HepG2 (cell line): ENCODE measurements around the gene SFXN5. TPM values are rescaled to one million over a fixed set of nuclear protein-coding genes. Genes with fewer than 3 reads are reported as not detected.

ENCODE experiments used
- ATAC-seq: fragments of 200-7000 bp; cut with Tn5 transposase; 3 replicates; pipeline ENCODE4 v1.9.1; 2020; ENCODE audit warnings: mild to moderate bottlenecking, moderate library complexity
- BruUV-seq: library from RNA; stranded (reverse); fragments of 400-500 nt; replicated peaks from 2 replicates; lab custom pipeline; 2021; lab: Mats Ljungman, UMichigan
- CTCF ChIA-PET: fragments of 300-600 bp; formaldehyde crosslinking; extraction: SDS; loops from one replicate; lab custom pipeline; 2021; ENCODE audit warnings: low total read pairs, inconsistent platforms, low intra/inter-chr PET ratio; lab: Yijun Ruan, JAX
- POLR2A ChIA-PET: fragments of 350-600 bp; sonication (Branson Sonifier 250); formaldehyde crosslinking; loops from one replicate; lab custom pipeline; 2020; ENCODE audit warnings: antibody characterized with exemption, inconsistent platforms; lab: Yijun Ruan, JAX
- DNase-seq: peaks from one replicate; pipeline ENCODE4 v3.0.0-alpha.2; 2015; ENCODE audit warnings: low spot score
- FAIRE-seq: peaks from 3 replicates; lab custom pipeline; 2011; peaks lifted over from hg19 to GRCh38; lab: Jason Lieb, UNC
- H2AFZ ChIP-seq: one replicate; pipeline ENCODE4 v1.6.1; 2011; ENCODE audit warnings: low read length, inconsistent platforms
- H3K27ac ChIP-seq: fragments of 300-600 bp; 3 replicates; pipeline ENCODE4 v1.8.0; 2011; ENCODE audit warnings: mixed run types, mild to moderate bottlenecking, mixed read lengths, low read length, inconsistent platforms; ENCODE audit not compliant: insufficient read depth; ENCODE audit errors: extremely low read length
- H3K27me3 ChIP-seq, 2 experiments: fragments of 200-600 bp in 1 of 2; 2 replicates in 1 of 2; 3 replicates in 1 of 2; pipeline versions ENCODE4 v1.6.0 to v1.8.0; 2011; ENCODE audit warnings: low read length in 2 of 2, mild to moderate bottlenecking in 2 of 2, moderate library complexity in 2 of 2, inconsistent platforms in 1 of 2; ENCODE audit not compliant: insufficient read depth in 2 of 2, control insufficient read depth in 1 of 2
- H3K36me3 ChIP-seq, 2 experiments: fragments of 200-600 bp in 1 of 2; replicated peaks in 1 of 2; 2 replicates in 1 of 2; 3 replicates in 1 of 2; pipeline versions ENCODE4 v1.5.1 to v1.8.0; 2011; ENCODE audit warnings: low read length in 2 of 2, inconsistent platforms in 1 of 2; ENCODE audit not compliant: insufficient read depth in 2 of 2, control insufficient read depth in 1 of 2
- H3K4me1 ChIP-seq: 2 replicates; pipeline ENCODE4 v1.5.1; 2012; ENCODE audit warnings: low read length, inconsistent platforms; ENCODE audit not compliant: insufficient read depth
- H3K4me2 ChIP-seq: 2 replicates; pipeline ENCODE4 v1.6.0; 2011; ENCODE audit warnings: low read depth, low read length, inconsistent platforms
- H3K4me3 ChIP-seq, 3 experiments: fragments of 200-600 bp in 1 of 3; sonication (generic), shearing (Covaris generic) in 1 of 3; replicated peaks in 1 of 3; 2 replicates each; pipeline ENCODE4 v1.5.1; 2011 to 2016; ENCODE audit warnings: low read length in 3 of 3, inconsistent platforms in 2 of 3, low read depth in 2 of 3, mild to moderate bottlenecking in 2 of 3, control low read depth in 1 of 3, mixed read lengths in 1 of 3; ENCODE audit not compliant: insufficient read depth in 1 of 3
- H3K79me2 ChIP-seq: one replicate; pipeline ENCODE4 v1.6.1; 2011; ENCODE audit warnings: low read length, inconsistent platforms; ENCODE audit not compliant: insufficient read depth
- H3K9ac ChIP-seq: 2 replicates; pipeline ENCODE4 v1.6.0; 2011; ENCODE audit warnings: mild to moderate bottlenecking, low read depth, low read length, inconsistent platforms; ENCODE audit not compliant: insufficient read depth
- H3K9me3 ChIP-seq: 2 replicates; pipeline ENCODE4 v1.5.1; 2012; ENCODE audit warnings: mild to moderate bottlenecking, low read length
- H4K20me1 ChIP-seq: 2 replicates; pipeline ENCODE4 v1.6.0; 2011; ENCODE audit warnings: inconsistent platforms, mild to moderate bottlenecking, low read length, moderate library complexity; ENCODE audit not compliant: insufficient read depth
- BRCA1 ChIP-seq: sonication (generic); formaldehyde crosslinking; IDR thresholded peaks from 2 replicates; pipeline ENCODE4 v1.4.0; 2020; ENCODE audit warnings: missing genetic modification reagents
- MYPOP ChIP-seq: sonication (generic); formaldehyde crosslinking; IDR thresholded peaks from 2 replicates; pipeline ENCODE4 v1.8.1; 2023; ENCODE audit warnings: mild to moderate bottlenecking, moderate library complexity, missing genetic modification reagents
- NCOR1 ChIP-seq: fragments of 200-600 bp; sonication (generic); IDR thresholded peaks from 2 replicates; pipeline ENCODE4 v1.7.0; 2017; ENCODE audit warnings: antibody characterized with exemption, low read length, borderline replicate concordance
- RFX3 ChIP-seq: IDR thresholded peaks from 2 replicates; pipeline ENCODE4 v1.6.1; 2016; ENCODE audit warnings: missing biosample characterization, missing genetic modification reagents
- ZNF280B ChIP-seq: sonication (generic); formaldehyde crosslinking; IDR thresholded peaks from 2 replicates; pipeline ENCODE4 v1.5.0; 2020; ENCODE audit warnings: missing genetic modification reagents, mild to moderate bottlenecking, borderline replicate concordance
- WGBS: methylation state at CpG from one replicate; pipeline ENCODE4 v1.1.6; 2017; ENCODE audit warnings: low lambda C conversion rate; 5-methylcytosine and 5-hydroxymethylcytosine counted together
- in situ Hi-C: cut with HindIII; loops from 2 replicates; pipeline ENCODE4 v1.10.0; 2017; ENCODE audit warnings: low pct_unique_long_range_greater_than_20kb; ENCODE audit not compliant: extremely low pct_ligation_motif_present
- intact Hi-C: fragments of 100-400 bp; cut with micrococcal nuclease; formaldehyde crosslinking; loops from one replicate; pipeline ENCODE4 v1.10.0; 2022; ENCODE audit not compliant: unreplicated experiment
- polyA plus RNA-seq, 8 experiments: library from polyadenylated mRNA; depleted of rRNA in 3 of 8; stranded (reverse) in 7 of 8; unstranded in 1 of 8; fragments of >200 nt; fragmentation: Illumina TruSeq in 4 of 8; extraction: Trizol in 4 of 8; gene quantifications; 2 replicates each; pipeline versions ENCODE4 v1.2.1 to v1.2.3, GENCODE V29; 2011 to 2016; ENCODE audit warnings: low read depth in 4 of 8, missing spikeins in 1 of 8, mixed read lengths in 1 of 8; ENCODE audit not compliant: insufficient read depth in 1 of 8
- total RNA-seq, 5 experiments: library from RNA; depleted of rRNA; stranded (reverse); fragments of >200 nt; fragmentation: Illumina TruSeq; extraction: Trizol; gene quantifications; 2 replicates each; pipeline ENCODE4 v1.2.3, GENCODE V29; 2016; ENCODE audit warnings: low read depth in 1 of 5

Gene SFXN5
- total and polyA plus RNA-seq, 2 of the 13 experiments (the other 11 are each of a cell fraction or from before 2014, with no cell fraction given): 34.9 to 37.4 TPM

DNA sequence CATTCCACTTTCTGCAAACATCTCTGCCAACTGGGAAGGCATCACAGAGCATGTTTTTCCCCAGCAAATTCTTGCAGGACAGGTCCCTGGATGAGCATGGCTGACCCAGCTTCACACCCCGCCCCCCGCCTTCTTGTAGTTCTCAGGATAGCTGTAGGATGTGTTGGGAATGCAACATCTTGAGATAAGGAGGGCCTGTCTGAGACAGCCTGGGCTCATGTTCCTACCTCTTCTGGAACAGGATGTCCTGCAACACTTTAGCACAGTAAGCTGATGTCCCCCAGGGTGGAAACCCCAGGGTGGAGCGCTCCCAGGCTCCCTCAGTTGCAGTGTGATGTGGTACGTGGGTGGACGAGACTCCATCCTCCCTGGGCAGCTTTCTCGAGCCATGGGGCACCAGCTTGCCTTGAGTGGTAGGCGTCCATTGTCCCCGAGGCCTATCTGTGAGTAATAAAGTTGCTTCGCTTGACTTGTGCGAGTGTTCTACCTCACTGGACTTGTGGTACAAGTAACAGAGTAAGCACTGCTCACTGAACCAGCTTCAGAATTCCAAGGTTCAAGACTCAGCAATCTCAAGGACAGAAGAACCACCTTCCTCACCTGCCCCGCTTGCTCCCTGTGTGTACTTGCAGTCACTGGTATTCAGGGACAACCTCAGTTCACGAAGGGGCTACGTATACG is 105.6 kb downstream of the SFXN5 start:
- H3K36me3 ChIP-seq: peaks cover 0 to 19% of the 10 kb centered on the region in 2 experiments; a peak in 2 of 5 replicates
- H3K9ac ChIP-seq: no peak overlapping the region
- in situ Hi-C loops: no loop called here
- DNase-seq (no peak), ATAC-seq (no peak), FAIRE-seq (no peak)
- no peaks in the 10 kb centered on the region for H4K20me1 ChIP-seq
- H3K27ac ChIP-seq: no peak overlapping the region
- ChIA-PET POLR2A (no interaction called here), CTCF (no interaction called here)
- no peak overlapping the region for H2AFZ ChIP-seq
- no TSS peak for BruUV-seq
- no peaks in the 10 kb centered on the region for H3K27me3 ChIP-seq
- H3K4me1 ChIP-seq: no peaks in the 10 kb centered on the region
- intact Hi-C loops: no loop called here
- no peak overlapping the region for H3K4me2 ChIP-seq
- TF ChIP-seq RFX3 (CRISPR knock-in tag) (no peak), NCOR1 (no peak), MYPOP (CRISPR knock-in tag) (no peak)
- no peak overlapping the region for H3K4me3 ChIP-seq
- no peaks in the 10 kb centered on the region for H3K79me2 ChIP-seq
- H3K9me3 ChIP-seq: no peaks in the 10 kb centered on the region
- 99% methylated on average over 12 of the region's 14 CpGs for WGBS

GRCh38 chr2:72965016-72965415 is 106.5 kb downstream of the SFXN5 start:
- POLR2A ChIA-PET: no interaction called here
- H3K4me3 ChIP-seq: no peak overlapping the region
- peaks cover 0 to 19% of the 10 kb centered on the region in 2 experiments; a peak in 1 of 5 replicates for H3K36me3 ChIP-seq
- CTCF ChIA-PET: no interaction called here
- FAIRE-seq (no peak), ATAC-seq (no peak), DNase-seq (no peak)
- no peak overlapping the region for H3K9ac ChIP-seq
- TF ChIP-seq ZNF280B (CRISPR knock-in tag): 0 out of 2 replicates have a peak, but pooled peaks have one; percentile 22
- no peak for TF ChIP-seq BRCA1 (CRISPR knock-in tag)
- no peak overlapping the region for H3K27ac ChIP-seq
- no peak overlapping the region for H2AFZ ChIP-seq
- H3K4me1 ChIP-seq: no peaks in the 10 kb centered on the region
- WGBS: 97% methylated on average over 12 of the region's 12 CpGs
- H3K4me2 ChIP-seq: no peak overlapping the region
- H3K79me2 ChIP-seq: no peaks in the 10 kb centered on the region
- H4K20me1 ChIP-seq: no peaks in the 10 kb centered on the region
- in situ Hi-C loops: no loop called here
- BruUV-seq: no TSS peak
- no peaks in the 10 kb centered on the region for H3K9me3 ChIP-seq
- intact Hi-C loops: no loop called here
- H3K27me3 ChIP-seq: no peaks in the 10 kb centered on the region
